IPS-18c (cell line): ENCODE results near the gene CUL3.

Source experiments
- H3K4me3 ChIP-seq: 2 replicates; pipeline ENCODE4 v1.7.0; 2013; ENCODE audit warnings: low read depth, mild to moderate bottlenecking, low read length, moderate library complexity; ENCODE audit not compliant: insufficient read depth
- H3K9me3 ChIP-seq: one replicate; pipeline ENCODE4 v1.6.1; 2013; ENCODE audit warnings: mild to moderate bottlenecking, low read length, moderate library complexity; ENCODE audit not compliant: control insufficient read depth, insufficient read depth

CUL3 gene

GRCh38 chr2:224426656-224427055 lies 158.5 kb downstream of the CUL3 start:
- H3K4me3 ChIP-seq: no peak overlapping the region
- H3K9me3 ChIP-seq: peaks cover 6% of the 10 kb centered on the region

- H3K4me3 ChIP-seq: no peak overlapping the region
- no peaks in the 10 kb centered on the region for H3K9me3 ChIP-seq
Measured at GRCh38 chr2:224421065-224421464, 164.1 kb downstream of the CUL3 start.
